HG03060 (cell line): ENCODE measurements around the gene MAP4K3.
"Not testable (repeated sequence)": the region's sequence is repeated elsewhere in the genome, so short reads cannot be mapped to it uniquely, and the experiment has no call there.

ENCODE experiments used
- ATAC-seq: cut with Tn5 transposase; IDR thresholded peaks from one replicate; pipeline ENCODE4 v1.9.1; 2021; ENCODE audit warnings: low read depth, moderate number of reproducible peaks; ENCODE audit not compliant: unreplicated experiment

The MAP4K3 gene

DNA sequence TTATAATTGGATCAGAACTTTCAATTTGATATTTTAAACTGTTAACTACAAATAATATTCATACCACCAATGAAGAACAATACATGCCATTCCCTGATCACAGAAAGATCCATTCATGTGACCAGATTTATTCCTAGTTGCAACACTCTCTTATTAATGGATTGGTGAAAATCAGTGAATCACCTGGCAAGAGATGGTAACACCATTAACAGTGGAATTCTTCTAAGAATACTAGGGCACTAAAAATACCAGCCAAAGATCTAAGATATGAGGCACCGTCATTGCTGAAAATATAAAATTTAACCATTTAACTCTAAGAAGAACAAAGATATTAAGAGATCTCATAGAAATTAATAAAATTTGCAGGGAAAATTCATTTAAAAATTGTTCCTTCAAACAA, 58.1 kb downstream of the MAP4K3 start:
- no peak for ATAC-seq

- peak; percentile 75 for ATAC-seq
These were observed 59.7 kb downstream of the MAP4K3 start for GRCh38 chr2:39377226-39377939.

DNA sequence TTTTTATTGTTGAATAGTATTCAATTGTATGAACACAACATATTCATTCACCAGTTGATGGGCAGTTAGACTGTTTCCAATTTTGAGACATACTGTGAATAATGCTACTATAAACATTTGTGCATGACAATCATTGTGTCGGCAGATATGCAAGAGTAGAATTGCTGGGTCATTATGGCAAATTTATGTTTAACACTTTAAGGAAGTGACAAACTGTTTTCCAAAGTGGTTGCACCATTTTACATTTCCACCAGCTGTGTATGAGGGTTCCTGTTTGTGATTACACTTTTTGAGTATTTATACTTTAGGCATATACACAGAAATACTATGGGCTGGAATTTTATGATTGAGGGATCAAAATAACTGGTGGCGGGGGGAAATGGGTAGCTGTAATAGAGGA, 61.2 kb downstream of the MAP4K3 start:
- ATAC-seq: no peak

DNA sequence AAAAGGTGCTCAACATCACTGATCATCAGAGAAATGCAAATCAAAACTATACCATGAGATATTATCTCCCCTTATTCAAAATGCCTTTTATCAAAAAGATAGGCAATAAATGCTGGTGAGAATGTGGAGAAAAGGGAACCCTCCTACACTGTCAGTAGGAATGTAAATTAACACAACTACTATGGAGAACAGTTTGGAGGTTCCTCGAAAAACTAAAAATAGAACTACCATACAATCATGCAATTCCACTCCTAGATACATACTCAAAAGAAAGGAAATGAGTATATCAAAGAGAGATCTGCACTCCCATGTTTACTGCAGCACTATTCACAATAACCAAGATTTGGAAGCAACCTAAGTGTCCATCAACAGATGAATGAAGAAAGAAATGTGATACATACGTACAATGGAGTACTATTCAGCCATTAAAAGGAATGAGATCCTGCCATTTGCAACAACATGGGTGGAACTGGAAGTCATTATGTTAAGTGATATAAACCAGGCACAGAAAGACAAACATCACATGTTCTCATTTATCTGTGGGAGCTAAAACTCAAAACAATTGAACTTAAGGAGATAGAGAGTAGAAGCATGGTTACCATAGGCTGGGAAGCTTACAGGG, 63.8 kb downstream of the MAP4K3 start:
- no peak for ATAC-seq

DNA sequence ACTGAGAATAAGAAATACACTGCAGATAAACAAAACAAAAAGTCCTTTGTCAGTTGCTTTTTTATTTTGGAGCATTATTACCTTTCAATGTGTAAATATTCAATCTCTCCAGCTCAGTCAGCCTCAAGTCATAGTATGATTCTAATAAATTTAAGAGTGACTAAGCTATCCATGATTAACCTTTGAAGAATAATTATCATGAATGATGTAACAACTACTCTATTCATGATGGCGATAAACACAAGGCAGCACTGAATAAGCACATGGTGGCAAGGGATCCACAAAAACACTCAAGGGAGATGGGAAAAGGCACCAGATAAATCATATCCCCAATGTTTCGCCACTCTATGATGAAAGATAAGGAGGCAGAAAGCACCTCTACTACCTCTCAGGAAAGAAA, 67.0 kb downstream of the MAP4K3 start:
- no peak for ATAC-seq

DNA sequence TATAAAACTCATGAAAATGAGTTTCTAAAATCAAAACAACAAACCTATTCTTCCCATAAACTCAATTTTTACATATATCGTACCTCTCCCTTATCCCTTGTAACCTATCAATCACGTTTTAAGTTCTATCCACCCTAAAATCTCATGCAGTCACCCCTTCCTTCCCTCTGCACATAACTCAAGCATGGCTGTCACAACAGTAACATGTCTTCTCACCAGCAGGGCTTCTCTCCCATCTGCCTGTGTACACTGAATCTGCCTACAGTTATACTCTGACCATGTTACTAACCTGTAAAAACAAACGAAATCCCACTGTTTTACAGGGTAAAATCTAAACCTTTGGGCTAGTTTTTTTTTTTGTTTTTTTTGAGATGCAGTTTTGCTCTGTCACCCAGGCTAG, 68.2 kb downstream of the MAP4K3 start:
- ATAC-seq: no peak

- no peak for ATAC-seq
These were observed 68.7 kb downstream of the MAP4K3 start for GRCh38 chr2:39368376-39368775.

GRCh38 chr2:39362595-39362994, 74.5 kb downstream of the MAP4K3 start:
- ATAC-seq: no peak

DNA sequence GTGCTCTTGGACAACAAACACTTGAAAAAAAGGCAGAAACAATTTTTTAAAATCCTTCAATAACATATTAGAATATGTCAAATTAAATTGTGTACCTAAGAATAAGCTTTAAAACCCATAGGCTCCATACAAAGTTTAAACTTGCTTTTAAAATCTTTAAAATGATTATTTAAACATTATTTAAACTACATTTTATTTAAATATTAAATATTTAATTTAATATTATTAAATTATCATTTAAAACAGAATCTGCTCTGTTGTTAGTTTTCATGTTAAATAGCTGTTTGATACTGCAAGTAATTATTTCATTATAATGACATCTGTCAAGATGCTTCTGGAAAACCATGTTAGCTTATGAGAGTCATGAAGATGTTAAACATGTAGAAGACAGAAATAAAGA, 75.6 kb downstream of the MAP4K3 start:
- no peak for ATAC-seq

DNA sequence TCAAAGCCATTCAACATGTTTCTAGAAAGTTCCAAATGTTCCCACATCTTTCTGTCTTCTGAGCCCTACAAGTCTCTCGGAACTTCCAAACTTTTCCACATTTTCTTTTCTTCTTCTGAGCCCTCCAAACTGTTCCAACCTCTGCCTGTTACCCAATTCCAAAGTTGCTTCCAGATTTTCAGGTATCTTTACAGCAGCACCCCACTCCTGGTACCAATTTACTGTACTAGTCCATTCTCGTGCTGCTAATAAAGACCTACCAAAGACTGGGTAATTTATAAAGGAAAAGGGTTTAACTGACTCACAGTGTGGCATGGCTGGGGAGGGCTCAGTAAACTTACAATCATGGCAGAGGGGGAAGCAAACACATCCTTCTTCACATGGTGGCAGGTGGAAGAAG, 76.7 kb downstream of the MAP4K3 start:
- ATAC-seq: not testable (repeated sequence)

DNA sequence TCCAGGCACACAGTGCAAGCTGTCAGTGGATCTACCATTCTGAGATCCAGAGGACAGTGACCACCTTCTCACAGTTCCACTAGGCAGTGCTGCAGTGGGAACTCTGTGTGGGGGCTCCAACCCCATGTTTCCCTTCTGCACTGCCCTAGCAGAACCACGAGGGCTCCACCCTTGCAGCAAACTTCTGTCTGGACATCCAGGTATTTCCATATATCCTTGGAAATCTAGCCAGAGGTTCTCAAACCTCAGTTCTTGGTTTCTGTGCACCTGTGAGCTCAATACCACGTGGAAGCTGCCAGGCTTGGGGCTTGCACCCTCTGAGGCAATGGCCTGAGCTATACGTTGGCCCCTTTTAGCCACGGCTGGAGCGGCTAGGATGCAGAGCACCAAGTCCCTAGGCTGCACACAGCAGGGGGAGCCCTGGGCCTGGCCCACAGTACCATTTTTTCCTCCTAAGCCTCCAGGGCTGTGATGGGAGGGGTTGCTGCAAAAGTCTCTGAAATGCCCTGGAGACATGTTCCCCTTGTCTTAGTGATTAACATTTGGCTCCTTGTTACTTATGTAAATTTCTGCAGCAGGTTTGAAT, 77.5 kb downstream of the MAP4K3 start:
- ATAC-seq: no peak

- ATAC-seq: no peak
These were observed 80.0 kb downstream of the MAP4K3 start for GRCh38 chr2:39356922-39357639.

- no peak for ATAC-seq
These were observed 86.4 kb downstream of the MAP4K3 start for GRCh38 chr2:39350658-39351057.

- ATAC-seq: no peak
These were observed 98.6 kb downstream of the MAP4K3 start for GRCh38 chr2:39338502-39338901.

GRCh38 chr2:39335930-39336329, 101.2 kb downstream of the MAP4K3 start:
- no peak for ATAC-seq

DNA sequence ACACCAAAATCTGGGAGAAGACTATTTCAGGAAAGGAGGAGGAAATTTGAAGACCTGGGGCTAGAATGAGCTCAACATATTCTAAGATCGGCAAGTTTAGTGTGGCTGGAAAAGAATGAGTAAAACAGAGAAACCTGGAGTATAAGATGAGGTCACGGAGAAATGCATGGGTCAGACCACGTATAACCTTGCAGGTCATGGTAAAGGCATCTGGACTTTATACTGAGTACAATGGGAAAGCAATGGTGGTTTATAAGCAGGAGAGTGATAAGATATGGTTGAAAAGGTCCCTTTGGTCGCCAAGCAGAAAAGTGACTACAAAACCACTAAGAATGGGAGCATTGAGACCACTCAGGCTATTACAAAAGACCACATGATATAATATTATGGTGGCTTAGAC, 102.1 kb downstream of the MAP4K3 start:
- no peak for ATAC-seq

DNA sequence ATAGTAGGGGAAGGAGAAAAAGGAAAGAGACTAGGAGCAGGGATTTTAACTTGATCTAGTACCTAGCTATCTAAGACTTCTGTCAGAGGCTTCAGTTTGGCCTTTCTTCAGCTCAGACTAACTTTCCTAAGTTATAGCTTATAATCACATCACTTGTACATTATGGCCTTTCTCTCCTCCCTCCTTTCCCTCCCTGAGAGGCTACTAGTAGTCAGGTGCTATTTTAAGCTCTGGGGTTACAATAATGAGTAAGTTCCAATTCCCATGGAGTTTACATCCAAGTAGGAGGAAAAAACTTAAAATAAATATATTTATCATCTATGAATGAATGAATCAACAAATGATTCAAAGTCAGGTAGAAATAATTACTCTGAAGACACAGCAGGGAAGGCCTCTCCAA, 102.6 kb downstream of the MAP4K3 start:
- no peak for ATAC-seq

DNA sequence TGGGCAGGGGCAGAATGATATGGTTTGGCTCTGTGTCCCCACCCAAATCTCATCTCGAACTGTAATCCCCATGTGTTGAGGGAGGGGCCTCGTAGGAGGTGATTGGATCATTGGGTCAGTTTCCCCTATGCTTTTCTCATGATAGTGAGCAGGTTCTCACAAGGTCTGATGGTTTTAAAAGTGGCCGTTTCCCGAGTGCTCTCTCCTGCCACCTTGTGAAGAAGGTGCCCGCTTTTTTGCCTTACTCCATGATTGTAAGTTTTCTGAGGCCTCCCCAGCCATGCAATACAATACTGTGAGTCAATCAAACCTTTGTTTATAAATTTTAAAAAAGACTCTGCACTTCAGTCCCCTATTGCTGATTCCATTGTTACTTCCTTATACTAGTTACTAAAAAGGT, 110.4 kb downstream of the MAP4K3 start:
- no peak for ATAC-seq

- ATAC-seq: no peak
These were observed 111.1 kb downstream of the MAP4K3 start for GRCh38 chr2:39325966-39326365.

GRCh38 chr2:39321056-39322035, 115.7 kb downstream of the MAP4K3 start:
- not testable (repeated sequence) for ATAC-seq
